Skin epidermis (tissue), 12 donors: ENCODE measurements around the gene TTC9B.

Experiments
- H3K27ac ChIP-seq, 21 experiments: fragments of 200-600 bp; sonication (generic) in 11 of 21; one replicate each; pipeline ENCODE4 v1.5.0; 2020; ENCODE audit warnings: mild to moderate bottlenecking in 3 of 21, inconsistent platforms in 2 of 21, moderate library complexity in 2 of 21
- H3K4me3 ChIP-seq, 7 experiments: fragments of 200-600 bp; sonication (generic) in 2 of 7; one replicate each; pipeline ENCODE4 v1.5.0; 2020; ENCODE audit warnings: inconsistent platforms in 2 of 7, mild to moderate bottlenecking in 2 of 7, moderate library complexity in 1 of 7

Gene TTC9B

GRCh38 chr19:40234429-40235237 is 16.4 kb upstream of the TTC9B start:
- Histone ChIP-seq H3K27ac (no peak overlapping the region), H3K4me3 (no peak overlapping the region)

DNA sequence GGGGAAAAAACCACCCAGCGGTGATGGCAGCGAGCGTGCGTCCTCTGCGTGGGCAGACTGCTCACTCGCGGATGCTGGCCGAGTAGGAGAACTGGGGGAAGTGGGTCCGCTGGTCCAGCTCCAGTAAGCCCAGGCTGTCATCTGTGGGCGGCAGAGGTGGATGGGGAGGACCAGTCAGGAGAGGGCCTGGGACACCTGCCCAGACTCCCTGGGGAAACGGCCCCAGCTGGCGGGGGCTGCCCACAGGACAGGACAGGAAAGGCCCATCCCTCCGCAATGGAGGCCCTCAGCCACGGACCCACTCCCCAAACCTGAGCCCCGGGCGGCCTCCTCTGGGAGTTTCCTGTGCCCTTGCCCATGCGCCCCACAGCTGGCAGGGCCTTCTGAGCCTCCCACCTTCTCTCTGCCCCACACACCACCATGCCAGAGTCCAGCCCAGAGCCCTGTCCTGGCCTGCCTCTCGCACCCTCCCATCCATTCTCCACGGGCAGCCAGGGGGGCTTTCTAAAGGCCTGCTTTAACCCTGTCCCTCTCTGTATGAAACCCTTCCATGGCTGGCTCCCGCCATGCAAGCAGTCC is 15.7 kb upstream of the TTC9B start:
- Histone ChIP-seq H3K27ac (no peak overlapping the region), H3K4me3 (no peak overlapping the region)

DNA sequence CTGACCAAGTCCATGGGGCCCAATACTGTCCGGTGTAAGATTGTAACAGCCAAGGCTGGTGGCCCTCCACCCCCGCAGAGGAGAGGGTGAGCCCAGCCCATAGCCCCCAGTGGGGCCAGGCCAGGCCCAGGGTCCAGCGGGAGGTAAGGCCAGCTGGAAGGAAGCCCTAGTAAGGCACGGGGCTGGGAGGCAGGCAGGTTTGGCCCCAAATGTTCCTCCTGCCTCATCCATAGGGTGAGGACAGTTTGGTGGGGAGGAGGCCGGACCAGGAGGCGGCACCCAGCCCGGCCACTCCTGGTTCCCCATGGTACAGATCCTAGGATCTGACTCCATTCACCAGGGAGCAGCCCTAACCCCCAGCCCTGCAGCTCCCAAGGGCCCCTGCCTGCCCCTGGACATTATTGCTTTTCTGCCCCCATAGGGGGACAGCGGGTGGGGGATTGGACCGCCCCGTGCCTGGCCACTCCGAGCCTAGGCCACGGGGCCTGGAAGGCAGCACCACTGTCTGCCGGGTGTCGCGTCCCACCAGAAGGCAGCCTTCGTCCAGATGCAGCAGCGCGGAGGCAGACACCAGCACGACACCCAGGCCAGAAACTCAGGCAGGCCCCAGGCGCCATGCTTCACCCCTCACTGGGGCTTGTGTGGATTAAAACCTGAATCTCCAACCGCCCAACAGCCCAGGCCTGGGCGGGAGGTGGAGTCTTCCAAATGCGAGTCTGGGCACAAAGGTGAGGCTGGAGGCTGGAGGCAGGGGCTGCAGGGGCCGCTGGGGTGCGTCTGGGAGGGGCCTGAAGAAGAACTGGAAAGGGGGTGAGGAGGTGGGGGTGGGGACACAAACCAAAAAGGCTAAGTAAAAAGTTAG is 15.0 kb upstream of the TTC9B start:
- Histone ChIP-seq H3K27ac (no peak overlapping the region), H3K4me3 (no peak overlapping the region)

DNA sequence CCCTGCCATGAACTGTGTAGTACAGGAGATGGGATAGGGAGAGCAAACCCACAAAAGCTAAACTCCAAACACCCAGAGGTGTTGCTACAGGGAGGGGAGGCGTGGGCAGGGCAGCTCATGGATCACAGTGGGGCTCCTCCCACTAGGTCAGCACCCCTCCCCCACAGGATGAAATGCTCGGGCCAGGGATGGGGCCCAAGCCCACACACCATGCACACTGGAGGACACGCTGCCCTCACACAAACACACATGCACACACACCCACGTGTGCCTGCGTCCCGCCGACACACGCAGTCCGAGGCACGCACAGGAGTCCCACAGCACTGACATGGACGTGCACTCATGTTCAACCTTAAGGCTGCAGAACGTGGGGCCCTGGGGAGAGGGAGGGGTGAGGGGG is 14.3 kb upstream of the TTC9B start:
- H3K27ac ChIP-seq = no peak overlapping the region
- no peak overlapping the region for H3K4me3 ChIP-seq

- H3K4me3 ChIP-seq = no peak overlapping the region
Measured at GRCh38 chr19:40231544-40232424, 13.6 kb upstream of the TTC9B start.

DNA sequence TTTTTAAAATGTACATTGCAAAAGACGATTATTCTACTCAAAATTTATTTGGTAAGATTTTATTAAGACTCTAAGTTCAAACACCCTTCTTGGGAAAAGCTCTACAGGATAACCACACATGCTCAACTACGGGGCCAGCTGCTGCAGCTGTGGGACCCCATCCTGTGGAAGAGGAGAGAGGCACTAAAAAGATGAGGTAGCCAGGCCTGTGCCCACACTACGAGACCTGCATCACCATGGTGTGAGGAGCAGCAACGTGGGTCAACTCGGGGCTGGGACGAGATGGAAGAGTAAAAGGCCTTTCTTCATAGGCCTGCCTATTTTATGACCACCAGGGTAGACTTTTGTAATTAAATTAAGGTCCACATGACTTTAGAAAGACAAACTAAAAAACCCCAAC is 12.9 kb upstream of the TTC9B start:
- H3K27ac ChIP-seq = peak overlapping the region in 1 of 21 experiments; percentile 14
- no peak overlapping the region for H3K4me3 ChIP-seq

More at GRCh38 chr19:40231544-40232424, 13.6 kb upstream of the TTC9B start:
- peak overlapping the region in 1 of 21 experiments; percentile 14 for H3K27ac ChIP-seq

DNA sequence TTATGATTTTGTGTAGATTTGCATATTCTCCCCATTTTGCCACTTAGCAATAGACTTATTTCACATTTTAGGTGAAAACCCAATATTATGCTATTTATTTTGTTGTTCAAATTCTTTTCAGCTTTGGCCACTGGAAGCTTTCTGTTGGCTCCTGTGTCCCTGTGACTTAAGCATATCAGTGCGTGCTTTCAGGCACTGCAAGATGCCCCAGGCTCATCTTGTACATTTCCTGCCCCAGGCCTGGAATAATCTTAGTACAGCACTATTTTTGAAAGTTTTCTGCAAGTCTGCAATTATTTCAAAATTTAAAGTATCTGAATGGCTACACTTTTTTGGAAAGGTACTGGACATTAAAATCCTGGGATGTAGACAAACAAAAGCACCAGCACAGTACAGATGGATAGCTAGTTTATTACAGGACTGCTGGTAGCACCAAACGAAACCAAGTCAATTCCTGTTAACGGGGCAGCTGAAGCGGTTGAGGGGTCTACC is 11.8 kb upstream of the TTC9B start:
- Histone ChIP-seq H3K27ac (no peak overlapping the region), H3K4me3 (no peak overlapping the region)

DNA sequence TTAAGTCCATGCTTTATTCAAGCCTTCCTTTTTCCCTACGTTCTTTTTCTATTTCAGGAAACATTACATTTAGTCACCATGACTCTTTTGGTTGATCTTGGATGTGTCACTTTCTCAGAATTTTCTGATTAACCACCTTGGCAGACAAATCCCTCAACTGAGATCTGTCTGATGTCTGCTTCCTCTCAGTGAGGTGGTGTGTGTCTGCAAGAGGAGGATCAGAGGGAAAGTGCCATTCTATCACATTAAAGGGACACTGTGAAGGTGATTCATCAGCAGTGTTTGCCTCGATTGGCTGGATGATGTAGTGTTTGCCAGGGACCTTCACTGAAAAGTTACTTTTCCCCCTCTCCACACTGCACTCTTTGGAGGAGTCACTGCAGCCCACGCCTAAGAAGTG is 11.3 kb upstream of the TTC9B start:
- H3K4me3 ChIP-seq = no peak overlapping the region
- no peak overlapping the region for H3K27ac ChIP-seq

DNA sequence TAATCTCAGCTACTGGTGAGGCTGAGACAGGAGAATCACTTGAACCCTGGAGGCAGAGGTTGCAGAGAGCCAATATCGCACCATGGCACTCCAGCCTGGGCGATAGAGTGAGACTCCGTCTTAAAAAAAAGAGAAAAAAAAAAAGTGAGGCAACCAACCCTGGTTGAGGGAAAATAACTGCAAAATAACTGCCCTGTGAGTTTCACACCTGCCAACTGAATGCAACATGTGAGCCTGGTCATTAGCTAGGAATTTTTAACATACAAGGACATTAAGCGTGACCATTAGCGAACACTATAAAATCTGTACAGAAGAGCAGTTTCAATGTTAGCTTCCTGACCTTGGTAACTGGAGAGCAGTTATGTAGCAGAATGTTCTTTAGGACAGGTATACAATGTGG is 10.7 kb upstream of the TTC9B start:
- Histone ChIP-seq H3K4me3 (no peak overlapping the region), H3K27ac (no peak overlapping the region)

DNA sequence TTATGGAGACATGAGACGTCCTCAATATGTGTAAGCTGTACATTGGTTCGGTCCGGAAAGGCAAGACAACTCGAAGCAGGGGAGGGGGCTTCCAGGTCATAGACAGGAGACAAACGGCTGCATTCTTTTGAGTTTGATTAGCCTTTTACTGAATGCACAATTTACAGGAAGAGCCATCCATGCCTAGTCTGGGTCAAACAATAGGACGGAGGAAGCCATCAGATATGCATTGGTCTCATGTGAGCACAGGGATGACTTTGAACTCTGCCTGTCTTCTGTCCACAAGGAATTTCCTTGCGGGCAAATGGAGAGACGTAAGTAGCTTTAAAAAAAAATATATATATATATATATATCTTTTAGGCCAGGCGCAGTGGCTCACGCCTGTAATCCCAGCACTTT is 10.2 kb upstream of the TTC9B start:
- Histone ChIP-seq H3K27ac (no peak overlapping the region), H3K4me3 (no peak overlapping the region)

GRCh38 chr19:40225440-40226305 is 7.5 kb upstream of the TTC9B start:
- peak overlapping the region in 3 of 7 experiments; percentile 7 to 23 (median 15) for H3K4me3 ChIP-seq
- no peak overlapping the region for H3K27ac ChIP-seq

DNA sequence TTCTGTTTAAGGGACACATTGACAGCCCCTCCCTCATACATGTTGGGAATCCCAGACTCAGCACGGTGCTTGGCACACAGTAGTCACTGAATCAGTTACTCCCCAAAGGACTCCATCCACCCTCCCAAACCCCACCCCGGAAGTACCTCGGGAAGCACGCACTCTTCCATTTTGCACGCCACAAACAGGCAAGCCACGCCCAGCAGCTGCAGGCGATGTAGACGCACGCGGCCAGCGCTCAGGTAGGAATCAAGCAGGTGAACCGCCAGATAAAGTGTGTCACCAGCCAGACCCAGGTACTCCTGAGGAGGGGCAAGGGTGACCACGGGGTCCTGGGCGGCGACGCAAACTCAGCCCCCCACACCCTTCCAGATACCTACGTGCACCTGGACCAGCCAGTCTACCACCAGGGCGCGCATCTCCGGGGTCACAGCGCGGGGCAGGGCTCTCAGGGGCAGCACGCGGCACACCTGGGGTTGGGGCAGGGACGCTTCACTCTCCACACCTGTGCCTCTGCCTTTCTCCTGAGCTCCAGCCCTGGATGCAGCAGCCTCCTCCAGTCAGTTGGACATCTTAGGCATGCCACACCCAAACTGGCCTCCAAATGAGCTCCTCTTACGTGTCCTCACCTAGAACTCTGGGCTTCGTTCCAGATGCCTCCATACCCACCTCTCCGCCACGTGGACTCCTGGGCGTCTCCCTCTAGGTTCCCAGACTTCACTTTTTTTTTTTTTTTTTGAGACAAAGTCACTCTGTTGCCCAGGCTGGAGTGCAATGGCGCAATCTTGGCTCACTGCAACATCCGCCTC is 6.4 kb upstream of the TTC9B start:
- no peak overlapping the region for H3K4me3 ChIP-seq
- H3K27ac ChIP-seq = no peak overlapping the region

GRCh38 chr19:40223135-40223822 is 5.1 kb upstream of the TTC9B start:
- Histone ChIP-seq H3K4me3 (no peak overlapping the region), H3K27ac (no peak overlapping the region)

DNA sequence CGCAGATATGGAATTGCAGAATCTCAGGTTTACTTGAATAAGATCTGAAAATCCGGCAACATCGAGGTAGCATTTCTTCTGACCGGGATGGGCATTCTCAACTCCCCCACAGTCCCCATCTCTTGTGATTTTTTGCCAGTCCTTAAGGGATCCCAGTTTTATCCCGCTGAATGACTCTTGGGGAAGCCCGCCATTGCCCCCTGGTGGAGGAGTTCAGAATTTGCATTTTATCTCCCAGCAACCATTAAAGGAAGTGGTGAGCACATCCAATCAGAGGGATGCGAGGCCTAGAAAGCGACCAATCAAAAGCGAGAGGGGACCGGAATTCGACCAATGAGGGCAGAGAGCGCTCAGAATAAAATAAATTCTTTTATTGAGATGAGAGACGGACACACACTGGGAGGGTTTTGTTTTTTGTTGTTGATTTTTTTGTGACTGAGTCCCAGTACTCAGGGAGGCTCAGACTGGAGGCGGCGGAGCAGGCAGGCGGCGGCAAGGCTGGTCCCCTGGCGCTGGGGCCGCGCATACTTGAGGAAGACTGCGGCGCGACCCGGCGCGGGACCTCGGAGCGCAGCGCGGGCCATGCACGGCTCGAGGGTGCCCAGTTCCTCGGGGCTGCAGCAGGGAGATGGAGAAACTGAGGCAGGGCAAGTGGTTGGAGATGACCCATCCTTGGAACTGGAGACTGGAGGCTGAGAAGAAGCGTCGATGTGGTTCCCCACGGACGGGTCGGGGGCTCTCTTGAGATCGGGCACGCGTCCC is 3.9 kb upstream of the TTC9B start:
- H3K4me3 ChIP-seq = no peak overlapping the region
- no peak overlapping the region for H3K27ac ChIP-seq

- H3K27ac ChIP-seq = no peak overlapping the region
- no peak overlapping the region for H3K4me3 ChIP-seq
Measured at GRCh38 chr19:40220674-40221073, 2.5 kb upstream of the TTC9B start.

- H3K27ac ChIP-seq = no peak overlapping the region
- no peak overlapping the region for H3K4me3 ChIP-seq
Measured at GRCh38 chr19:40219721-40220276, 1.6 kb upstream of the TTC9B start.
